ENCODE results near the gene WFIKKN1.

Gene WFIKKN1

DNA sequence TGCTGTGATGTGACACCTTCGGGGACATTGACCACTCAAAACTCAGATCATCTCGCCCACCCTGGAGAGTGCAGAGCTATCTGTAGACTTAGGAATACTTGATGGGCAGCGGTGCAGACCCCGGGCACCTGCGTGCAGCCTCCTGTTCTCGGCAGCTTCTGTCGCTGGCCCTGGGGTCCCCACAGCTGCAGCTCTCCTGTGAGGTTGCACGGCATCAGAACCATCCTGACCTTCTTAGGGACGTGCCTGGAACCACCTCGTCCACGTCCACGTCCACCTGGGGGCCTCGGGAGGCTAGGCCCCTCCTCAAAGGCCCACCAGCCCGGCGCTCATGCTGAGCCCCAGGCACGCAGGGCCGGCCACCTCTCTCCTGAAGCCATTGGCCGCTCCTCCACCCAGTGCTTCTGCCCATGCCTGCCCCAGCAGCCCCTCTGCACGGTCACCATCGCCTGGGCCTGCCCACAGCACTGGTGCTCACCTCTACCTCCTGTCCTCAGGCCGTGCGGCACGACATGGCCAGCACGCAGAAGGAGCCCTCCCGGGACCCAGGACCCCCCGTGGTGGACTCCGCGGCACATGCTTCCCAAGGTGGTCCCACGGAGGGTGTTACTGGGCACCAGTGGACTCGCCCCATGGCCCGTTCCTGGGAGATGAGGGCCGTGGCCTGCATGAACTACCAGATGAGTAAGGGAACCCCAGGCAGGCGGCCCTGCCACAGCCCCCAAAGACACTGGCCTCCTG lies 2.3 kb upstream of the WFIKKN1 start:
- no peak overlapping the region for H3K4me3 ChIP-seq (replicated peaks in 1 of 2; ENCODE audit: low read depth in 2 of 2, low read length in 2 of 2)
- TF ChIP-seq, protein P1, sequence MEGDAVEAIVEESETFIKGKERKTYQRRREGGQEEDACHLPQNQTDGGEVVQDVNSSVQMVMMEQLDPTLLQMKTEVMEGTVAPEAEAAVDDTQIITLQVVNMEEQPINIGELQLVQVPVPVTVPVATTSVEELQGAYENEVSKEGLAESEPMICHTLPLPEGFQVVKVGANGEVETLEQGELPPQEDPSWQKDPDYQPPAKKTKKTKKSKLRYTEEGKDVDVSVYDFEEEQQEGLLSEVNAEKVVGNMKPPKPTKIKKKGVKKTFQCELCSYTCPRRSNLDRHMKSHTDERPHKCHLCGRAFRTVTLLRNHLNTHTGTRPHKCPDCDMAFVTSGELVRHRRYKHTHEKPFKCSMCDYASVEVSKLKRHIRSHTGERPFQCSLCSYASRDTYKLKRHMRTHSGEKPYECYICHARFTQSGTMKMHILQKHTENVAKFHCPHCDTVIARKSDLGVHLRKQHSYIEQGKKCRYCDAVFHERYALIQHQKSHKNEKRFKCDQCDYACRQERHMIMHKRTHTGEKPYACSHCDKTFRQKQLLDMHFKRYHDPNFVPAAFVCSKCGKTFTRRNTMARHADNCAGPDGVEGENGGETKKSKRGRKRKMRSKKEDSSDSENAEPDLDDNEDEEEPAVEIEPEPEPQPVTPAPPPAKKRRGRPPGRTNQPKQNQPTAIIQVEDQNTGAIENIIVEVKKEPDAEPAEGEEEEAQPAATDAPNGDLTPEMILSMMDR (IDR thresholded peaks at IDR 0.05; ENCODE audit: low read depth, low read length): no peak
- no peak for DNase-seq (ENCODE audit: low read depth in 2 of 2)

DNA sequence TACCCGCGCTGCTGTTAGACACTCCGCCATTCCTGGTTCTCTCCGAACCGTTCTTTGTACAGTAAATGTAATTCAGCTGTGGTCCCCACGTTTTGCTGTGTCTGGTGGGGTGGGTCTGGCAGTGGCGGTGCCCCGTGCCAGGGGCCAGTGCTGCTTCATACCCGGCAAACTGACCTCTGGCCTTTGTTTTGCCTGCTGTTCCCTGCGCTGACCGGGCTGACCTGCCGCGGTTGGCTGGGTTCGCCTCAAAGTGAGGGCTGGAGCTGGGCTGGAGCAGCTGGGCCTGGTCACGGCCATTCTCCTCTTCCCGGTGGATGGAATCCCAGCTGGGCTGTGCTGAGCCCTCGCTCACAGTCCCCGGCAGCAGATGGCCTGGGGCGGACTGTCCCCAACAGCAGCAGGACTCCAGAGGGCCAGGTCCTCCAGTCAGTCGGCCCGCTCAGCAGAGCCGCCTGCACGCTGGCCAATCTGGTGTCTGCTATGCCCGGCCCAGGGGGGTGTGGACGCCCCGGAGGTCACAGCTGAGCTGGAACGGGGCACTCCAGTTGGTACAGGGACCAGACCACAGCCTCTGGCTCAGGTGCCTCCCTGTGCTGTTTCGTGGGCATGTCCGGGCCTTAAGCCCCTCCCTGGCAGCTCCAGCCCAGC lies 1.5 kb upstream of the WFIKKN1 start:
- no peak overlapping the region for H3K4me3 ChIP-seq (replicated peaks in 1 of 2; ENCODE audit: low read depth in 2 of 2, low read length in 2 of 2)
- TF ChIP-seq, protein P1 (IDR thresholded peaks at IDR 0.05; ENCODE audit: low read depth, low read length): no peak
- no peak for DNase-seq (ENCODE audit: low read depth in 2 of 2)

DNA sequence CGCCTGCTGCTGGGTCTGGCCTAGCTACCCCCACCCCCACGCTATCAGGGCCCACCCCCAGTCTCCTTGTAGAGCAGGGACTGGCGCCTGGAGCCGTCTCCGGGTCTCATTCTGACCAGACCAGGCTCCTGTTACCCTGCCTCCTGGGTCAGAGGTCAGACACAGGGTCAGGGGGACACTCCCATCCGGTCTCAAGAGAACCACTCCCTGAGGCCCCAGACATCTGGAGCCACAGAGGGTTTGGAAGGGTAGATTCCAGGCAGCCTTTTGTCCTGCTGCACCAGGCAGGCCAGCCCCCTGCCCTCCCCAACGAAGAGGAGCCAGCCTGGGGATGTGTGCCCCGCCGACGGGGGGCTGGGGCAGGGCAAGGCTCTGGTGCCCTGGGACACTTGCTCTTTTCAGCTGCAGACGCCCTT lies 944 bp upstream of the WFIKKN1 start:
- TF ChIP-seq, protein P1 (IDR thresholded peaks at IDR 0.05; ENCODE audit: low read depth, low read length): no peak
- no peak for DNase-seq (ENCODE audit: low read depth in 2 of 2)
- H3K4me3 ChIP-seq (replicated peaks in 1 of 2; ENCODE audit: low read depth in 2 of 2, low read length in 2 of 2): no peak overlapping the region

DNA sequence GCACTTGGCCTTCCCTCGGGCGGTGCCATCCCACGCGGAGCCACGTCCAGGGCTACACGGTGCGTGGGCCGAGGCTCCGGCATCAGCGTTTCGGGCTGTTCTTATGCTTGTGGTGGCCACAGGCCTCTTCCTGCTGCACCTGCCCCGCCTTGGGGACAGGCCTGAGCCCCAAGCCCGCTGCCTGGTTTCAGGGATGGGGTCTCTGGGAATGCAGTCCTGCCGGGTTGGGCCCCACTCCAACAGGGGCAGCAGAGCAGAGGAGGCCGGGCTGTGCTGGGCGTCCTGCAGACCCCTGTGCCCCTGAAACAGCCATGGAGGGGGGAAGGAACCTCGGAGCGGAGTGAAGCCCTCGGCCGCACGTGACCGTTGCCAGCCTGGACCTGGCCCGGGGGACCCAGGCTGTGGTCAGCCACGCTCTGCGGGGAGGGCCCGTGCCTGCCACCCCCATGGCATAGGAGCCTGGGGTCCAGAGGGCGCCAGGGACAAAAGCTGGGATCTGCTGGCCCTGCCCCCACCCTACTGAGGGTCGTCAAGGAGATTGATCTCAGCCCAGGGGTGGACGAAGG lies 453 bp upstream of the WFIKKN1 start:
- no peak overlapping the region for H3K4me3 ChIP-seq (replicated peaks in 1 of 2; ENCODE audit: low read depth in 2 of 2, low read length in 2 of 2)
- TF ChIP-seq, protein P1 (IDR thresholded peaks at IDR 0.05; ENCODE audit: low read depth, low read length): no peak
- no peak for DNase-seq (ENCODE audit: low read depth in 2 of 2)

DNA sequence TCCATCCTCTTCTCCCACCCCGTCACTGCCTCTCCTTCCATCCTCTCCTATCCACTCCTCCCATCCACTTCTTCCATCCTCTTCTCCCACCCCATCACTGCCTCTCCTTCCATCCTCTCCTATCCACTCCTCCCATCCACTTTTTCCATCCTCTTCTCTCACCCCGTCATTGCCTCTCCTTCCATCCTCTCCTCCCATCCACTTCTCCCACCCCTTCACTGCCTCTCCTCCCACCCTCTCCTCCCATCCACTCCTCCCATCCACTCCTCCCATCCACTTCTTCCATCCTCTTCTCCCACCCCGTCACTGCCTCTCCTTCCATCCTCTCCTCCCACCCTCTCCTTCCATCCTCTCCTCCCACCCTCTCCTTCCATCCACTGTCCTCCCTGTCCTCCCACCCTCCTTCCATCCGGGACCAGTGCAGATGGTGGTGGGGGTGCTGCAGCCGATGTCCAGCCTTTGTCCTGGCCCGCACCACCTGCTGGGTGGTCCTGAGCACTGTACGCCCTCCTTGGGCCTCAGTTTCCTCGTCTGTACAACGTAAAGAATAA lies 1.1 kb downstream of the WFIKKN1 start:
- no peak for DNase-seq (ENCODE audit: low read depth in 2 of 2)
- H3K4me3 ChIP-seq (replicated peaks in 1 of 2; ENCODE audit: low read depth in 2 of 2, low read length in 2 of 2): no peak overlapping the region
- TF ChIP-seq, protein P1 (IDR thresholded peaks at IDR 0.05; ENCODE audit: low read depth, low read length): no peak

DNA sequence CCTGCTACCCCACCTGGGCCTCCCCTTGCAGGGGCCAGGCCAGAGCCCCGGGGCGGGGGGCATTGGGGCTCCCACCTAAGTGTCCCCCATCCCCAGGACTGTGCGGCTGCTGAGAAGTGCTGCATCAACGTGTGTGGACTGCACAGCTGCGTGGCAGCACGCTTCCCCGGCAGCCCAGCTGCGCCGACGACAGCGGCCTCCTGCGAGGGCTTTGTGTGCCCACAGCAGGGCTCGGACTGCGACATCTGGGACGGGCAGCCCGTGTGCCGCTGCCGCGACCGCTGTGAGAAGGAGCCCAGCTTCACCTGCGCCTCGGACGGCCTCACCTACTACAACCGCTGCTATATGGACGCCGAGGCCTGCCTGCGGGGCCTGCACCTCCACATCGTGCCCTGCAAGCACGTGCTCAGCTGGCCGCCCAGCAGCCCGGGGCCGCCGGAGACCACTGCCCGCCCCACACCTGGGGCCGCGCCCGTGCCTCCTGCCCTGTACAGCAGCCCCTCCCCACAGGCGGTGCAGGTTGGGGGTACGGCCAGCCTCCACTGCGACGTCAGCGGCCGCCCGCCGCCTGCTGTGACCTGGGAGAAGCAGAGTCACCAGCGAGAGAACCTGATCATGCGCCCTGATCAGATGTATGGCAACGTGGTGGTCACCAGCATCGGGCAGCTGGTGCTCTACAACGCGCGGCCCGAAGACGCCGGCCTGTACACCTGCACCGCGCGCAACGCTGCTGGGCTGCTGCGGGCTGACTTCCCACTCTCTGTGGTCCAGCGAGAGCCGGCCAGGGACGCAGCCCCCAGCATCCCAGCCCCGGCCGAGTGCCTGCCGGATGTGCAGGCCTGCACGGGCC lies 1.9 kb downstream of the WFIKKN1 start:
- TF ChIP-seq, protein P1 (IDR thresholded peaks at IDR 0.05; ENCODE audit: low read depth, low read length): no peak
- no peak for DNase-seq (ENCODE audit: low read depth in 2 of 2)
- H3K4me3 ChIP-seq (replicated peaks in 1 of 2; ENCODE audit: low read depth in 2 of 2, low read length in 2 of 2): no peak overlapping the region

All from cardiac fibroblast (primary cell).